TTC549 (cell line): ENCODE measurements around the gene SDR9C7.
"Not testable (repeated sequence)": the region's sequence is repeated elsewhere in the genome, so short reads cannot be mapped to it uniquely, and the experiment has no call there.

Source experiments
- FAIRE-seq: peaks from 2 replicates; lab custom pipeline; 2012; peaks lifted over from hg19 to GRCh38; lab: Jason Lieb, UNC

SDR9C7 gene

DNA sequence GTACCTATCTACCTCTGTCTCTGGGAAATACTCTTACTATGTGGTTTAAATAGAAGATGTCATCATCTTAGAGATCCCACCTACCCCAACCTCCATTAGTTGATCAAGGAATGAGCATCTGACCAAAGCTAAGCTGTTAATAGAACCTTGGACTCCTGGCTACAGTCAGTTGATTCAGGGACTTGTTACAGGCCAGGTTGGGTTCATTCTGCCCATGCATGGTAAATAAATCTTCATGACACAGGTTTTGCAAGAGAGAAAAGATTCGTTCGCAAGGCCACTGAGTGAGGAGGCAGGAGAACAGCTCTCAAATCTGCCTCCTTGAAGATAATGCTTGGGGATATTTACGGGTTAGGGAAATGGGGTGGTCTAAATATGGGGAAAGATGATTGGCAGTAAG lies 19.5 kb downstream of the SDR9C7 start:
- no peak for FAIRE-seq

DNA sequence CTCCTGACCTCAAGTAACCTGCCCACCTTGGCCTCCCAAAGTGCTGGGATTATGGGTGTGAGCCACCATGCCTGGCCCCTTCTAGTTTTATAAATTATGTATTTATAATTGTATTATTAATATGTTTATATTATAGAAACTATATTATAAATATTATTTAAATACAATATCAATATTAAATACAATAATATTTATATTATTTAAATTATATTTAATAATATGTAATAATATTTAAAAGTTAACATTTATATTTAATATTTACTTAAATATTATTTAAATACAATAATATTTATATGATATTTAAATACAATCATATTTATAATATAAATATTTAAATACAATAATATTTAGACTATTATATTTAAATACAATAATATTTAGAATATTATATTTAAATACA lies 20.0 kb downstream of the SDR9C7 start:
- peak; percentile 99 for FAIRE-seq

DNA sequence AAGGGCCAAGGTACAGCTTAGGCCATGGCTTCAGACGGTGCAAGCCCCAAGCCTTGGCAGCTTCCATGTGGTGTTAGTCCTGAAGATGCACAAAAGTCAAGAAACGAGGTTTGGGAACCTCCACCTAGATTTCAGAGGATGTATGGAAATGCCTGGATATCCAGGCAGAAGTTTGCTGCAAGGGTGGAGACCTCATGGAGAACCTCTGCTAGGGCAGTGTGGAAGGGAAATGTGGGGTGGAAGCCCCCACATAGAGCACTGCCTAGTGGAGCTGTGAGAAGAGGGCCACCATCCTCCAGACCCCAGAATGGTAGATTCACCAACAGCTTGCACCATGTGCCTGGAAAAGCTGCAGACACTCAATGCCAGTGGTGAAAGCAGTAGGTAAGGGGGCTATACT lies 24.8 kb downstream of the SDR9C7 start:
- not testable (repeated sequence) for FAIRE-seq

DNA sequence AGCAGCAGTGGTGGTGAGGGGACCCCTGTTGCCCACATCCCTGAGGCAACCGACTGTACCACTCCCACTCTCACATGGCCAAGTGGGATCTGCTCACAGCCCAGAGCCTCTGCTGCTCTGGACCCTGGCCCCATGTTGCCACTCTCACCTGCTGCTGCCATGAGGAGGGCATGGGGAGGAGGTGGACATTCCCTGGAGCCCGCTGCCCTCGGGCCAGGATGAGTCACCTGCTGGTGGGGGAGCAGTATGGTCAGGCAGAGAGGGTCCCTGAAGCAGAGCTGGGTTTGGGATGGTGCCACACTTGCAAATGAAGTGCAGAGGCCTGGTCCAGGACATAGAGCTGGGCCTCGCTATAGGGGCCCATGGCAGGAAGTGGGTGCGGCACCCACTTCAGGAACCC lies 26.1 kb downstream of the SDR9C7 start:
- no peak for FAIRE-seq

DNA sequence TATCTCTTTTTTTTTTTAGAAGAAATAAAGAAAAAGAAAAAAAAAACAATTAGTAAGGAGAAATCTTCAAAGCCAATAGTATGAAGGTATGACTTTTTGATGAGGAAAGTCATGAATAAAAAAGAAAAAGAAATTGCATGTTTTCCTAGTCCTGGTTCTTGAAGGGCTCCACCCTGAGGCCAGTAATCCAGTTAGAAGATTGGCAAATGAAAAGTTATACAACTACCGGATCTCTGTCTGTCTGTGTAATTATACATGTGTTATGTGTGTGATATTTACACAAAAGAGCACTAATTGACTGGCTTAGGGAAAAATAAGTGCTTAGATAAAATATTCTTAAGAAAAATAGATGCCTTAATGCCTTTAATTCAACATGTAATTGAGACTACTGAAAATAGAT lies 28.4 kb downstream of the SDR9C7 start:
- FAIRE-seq: no peak

DNA sequence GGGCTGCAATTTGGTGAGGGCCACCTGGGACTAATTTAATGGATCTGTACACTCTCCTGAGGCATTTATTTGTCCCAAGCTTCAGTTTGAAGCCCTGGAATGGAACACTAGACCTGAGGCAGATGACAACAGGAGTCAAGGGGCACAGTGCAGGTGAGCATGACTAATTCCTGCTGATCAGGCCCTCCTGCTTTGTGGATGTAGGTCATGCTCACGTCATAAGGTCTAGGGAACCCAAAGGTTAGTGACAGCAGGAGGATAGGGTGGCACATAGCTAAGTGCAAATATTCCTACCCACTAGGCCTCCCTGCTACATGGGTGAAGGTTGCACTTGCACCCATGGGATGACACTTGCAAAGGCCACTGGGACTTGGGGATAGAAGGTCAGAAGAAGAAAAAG lies 30.8 kb downstream of the SDR9C7 start:
- no peak for FAIRE-seq

DNA sequence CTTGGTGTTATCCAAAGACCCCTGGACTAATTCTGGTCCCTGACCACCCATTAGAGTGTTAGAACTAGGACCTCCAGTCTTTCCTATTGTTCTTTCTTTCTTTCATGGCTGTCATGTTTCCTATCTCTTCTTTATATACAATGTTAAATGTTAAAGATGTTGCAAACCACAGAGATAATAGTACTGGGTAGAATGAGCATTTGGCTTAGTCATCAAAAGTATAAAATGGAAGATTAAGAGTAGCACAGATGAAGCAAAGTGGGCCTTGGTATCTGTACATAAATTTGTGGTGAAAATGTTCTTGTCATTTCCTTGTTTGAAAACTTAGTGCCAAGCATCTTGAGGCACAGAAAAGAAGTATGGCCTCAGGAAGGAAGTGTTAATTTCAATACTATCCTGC lies 32.9 kb downstream of the SDR9C7 start:
- FAIRE-seq: not testable (repeated sequence)

DNA sequence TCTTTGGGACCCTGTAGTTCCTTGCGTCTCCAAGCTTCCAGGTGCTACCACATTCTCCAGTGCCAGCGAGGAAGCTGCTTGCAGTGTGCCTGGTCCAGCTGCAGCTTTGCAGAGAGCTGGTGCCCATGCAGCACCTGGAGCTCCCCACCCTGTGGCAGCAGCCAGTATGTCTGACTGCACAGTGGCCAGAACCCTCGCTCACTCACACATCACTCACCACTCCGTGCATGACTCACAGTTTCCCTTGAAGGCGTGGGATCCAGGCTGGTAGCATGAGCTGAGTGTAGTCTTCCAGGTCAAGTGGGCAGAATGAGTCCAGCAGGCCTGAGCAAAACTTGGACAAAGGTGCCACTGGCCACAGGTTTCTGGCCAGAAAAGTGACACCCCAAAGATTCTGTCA lies 33.6 kb downstream of the SDR9C7 start:
- FAIRE-seq: no peak

DNA sequence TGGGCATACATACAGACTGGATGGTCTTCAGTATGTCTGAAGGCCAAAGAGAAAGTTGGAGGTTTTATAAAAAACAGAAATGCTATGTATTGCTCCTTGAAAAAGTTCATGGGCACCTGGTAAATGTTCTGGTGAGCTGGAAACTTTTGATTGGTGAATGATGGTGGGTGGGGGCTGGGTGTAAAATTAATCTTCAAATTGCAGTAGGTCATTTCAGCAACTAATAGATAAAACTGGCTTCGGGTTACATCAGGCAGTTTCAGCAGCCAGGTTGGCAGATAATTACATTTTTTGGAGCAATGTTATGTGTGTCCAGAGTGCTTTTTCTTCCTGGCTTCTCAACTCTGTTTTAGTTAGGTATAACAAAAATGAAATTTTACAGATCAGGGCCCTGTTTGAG lies 35.3 kb downstream of the SDR9C7 start:
- no peak for FAIRE-seq

DNA sequence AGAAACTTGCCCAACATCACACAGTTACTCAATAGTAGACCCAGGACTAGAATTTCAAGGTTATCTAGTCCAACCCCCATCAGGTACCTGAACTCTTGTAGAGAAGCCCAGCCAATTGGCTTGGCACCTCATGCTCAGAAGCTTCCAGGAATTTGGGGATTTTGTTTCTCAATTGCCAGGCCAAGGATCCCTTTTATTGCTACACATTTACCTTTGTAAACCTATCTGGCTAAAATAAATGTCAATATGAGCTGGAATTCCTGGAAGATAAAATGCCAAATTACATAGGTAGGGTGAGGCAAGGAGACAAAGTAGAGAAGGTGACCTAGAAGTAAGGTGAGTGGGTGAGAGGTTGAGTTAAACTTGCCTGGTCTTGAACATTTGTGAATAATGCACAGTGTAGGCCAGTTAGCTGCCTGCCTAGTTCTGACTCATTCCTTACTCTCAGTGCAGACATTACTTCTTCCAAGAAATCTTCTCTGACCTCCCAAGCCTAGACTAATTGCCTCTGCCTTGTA lies 36.3 kb downstream of the SDR9C7 start:
- FAIRE-seq: no peak

DNA sequence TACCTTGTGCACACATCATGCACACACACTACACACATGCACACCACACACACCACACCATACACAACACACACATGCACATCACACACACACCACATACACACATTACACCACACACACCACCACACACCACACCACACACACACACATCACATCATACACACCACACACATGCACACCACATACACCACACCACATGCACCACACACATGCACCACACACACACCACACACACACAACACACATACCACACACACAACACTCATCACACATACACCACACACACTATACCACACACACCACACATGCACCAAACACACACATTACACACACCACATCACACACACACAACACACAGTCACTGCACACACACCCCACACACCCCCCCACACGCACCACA lies 38.1 kb downstream of the SDR9C7 start:
- FAIRE-seq: no peak

DNA sequence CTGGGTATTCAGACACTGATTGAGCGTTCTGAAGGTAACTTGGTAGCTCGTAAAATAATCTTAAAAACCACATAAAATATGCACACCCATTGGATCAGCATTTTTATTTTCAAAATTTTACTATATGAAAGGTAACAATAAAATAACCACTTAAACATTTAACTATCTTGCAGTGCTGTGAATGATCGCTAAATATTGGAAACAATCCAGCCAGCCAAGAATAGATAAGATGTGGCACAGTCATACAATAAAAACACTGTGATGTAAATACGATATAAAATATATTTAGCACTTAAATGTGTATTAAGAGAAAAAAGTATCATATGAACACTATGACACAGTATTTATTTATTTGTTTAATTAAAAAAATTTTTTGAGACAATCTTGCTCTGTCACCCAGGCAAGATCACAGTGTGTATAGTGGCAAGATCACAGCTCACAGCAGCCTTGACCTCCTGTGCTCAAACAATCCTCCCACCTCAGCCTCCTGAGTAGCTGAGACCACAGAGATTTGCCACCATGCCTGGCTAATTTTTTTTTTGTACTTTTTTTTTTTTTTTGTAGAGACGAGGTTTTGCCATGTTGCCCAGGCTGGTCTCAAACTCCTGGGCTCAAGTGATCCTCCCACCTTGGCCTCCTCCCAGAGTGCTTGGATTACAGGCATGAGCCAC lies 39.4 kb downstream of the SDR9C7 start:
- FAIRE-seq: no peak

DNA sequence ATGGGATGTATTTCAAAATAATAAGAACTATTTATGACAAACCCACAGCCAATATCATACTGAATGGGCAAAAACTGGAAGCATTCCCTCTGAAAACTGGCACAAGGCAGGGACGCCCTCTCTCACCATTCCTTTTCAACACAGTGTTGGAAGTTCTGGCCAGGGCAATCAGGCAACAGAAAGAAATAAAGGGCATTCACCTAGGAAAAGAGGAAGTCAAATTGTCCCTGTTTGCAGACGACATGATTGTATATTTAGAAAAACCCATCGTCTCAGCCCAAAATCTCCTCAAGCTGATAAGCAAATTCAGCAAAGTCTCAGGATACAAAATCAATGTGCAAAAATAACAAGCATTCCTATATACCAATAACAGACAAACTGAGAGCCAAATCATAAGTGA lies 42.3 kb downstream of the SDR9C7 start:
- FAIRE-seq: not testable (repeated sequence)

DNA sequence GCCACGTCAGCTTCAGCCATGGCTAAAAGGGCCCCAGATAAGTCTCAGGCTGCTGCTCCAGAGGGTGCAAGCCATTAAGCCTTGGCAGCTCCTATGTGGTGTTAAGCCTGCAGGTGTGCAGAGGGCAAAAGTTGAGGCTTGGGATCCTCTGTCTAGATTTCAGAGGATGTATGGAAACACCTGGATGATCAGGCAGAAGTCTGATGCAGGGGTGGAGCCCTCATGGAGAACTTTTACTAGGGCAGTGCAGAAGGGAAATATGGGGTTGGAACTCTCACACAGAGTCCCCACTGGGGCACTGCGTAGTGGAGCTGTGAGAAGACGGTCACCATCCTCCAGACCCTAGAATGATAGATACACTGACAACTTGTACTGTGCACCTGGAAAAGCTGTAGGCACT lies 47.9 kb downstream of the SDR9C7 start:
- no peak for FAIRE-seq

DNA sequence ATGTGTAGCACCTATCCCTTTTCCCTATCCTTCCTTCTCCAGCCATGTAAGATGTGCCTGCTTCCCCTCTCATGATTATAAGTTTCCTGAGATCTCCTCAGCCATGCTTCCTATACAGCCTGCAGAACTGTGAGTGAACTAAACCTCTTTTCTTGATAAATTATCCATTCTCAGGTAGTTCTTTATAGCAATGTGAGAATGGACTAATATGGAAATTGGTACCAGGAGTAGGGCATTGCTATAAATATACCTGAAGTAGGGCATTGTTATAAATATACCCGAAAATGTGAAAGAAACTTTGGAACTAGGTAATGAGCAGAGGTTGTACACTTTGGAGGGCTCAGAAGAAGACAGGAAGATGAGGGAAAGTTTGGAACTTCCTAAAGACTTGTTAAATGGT lies 48.9 kb downstream of the SDR9C7 start:
- FAIRE-seq: no peak

DNA sequence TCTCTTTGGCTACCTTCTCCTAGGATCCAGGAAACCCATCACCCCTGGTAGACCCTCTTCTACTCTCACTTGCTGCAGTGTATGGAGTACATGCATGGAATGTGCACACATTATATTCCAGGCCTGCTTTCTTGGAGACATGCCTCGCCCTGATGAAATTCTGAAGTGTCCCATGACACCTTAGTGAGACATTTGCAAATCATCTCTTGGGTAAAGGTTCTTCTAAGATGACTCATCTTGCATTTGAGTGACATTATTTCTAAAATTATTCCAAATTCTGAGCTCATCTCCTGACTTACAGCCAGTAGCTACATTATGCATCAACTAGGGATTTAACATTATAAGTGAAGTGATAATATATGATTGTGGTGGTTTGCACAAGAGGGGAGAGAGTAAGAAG lies 49.8 kb downstream of the SDR9C7 start:
- FAIRE-seq: no peak

DNA sequence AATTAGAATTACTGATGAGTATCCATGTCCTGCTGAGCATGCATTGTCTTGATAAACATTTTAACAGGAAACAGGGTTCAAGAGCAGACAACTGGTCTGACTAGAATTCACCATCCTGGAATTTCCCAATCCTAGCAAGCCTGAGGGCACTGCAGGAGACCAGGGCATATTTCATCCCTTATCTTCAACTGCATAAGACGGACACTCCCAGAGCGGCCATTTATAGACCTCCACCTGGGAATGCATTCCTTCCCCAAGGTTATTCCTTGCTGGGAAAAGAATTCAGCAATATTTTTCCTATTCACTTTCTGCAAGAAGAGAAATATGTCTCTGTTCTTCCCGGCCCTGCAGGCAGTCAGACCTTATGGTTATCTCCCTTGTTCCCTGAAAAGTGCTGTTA lies 51.8 kb downstream of the SDR9C7 start:
- not testable (repeated sequence) for FAIRE-seq

DNA sequence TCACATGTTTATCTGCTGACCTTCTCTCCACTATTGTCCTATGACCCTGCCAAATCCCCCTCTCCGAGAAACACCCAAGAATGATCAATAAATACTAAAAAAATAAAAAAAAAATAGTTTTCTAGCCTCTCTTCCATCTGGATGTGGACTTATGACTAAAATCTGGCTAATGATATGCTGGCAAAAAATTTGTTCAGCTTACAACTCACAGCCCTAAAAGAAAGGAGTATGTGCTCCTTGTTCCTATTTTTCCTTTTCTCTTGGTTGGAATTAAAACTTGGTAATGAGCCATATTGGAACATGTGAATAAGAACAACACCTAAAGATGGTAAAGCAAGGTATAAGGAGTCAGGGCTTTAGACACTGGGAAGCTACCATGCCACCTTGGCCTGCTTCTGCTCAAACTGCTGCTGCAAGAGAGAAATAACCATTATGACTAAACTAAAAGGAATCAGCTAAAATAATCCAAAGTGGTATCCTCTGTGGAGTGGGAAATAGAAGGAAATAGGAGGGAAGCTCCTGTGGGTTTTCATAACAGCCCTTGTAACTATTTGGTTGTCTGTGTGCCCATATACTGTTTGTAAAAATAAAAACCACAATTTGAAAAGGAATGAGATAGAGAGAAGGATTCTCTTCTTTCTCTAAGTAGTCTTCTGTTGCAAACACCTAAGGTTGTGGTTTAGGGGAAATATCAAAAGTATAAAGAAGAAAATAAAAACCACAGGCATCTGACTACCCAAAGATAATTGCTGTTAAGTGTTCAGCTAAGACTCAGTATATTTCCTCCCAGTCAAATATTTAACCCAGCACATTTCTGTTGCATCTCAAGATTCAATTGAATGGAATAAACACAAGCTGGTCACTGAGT lies 53.8 kb downstream of the SDR9C7 start:
- no peak for FAIRE-seq

DNA sequence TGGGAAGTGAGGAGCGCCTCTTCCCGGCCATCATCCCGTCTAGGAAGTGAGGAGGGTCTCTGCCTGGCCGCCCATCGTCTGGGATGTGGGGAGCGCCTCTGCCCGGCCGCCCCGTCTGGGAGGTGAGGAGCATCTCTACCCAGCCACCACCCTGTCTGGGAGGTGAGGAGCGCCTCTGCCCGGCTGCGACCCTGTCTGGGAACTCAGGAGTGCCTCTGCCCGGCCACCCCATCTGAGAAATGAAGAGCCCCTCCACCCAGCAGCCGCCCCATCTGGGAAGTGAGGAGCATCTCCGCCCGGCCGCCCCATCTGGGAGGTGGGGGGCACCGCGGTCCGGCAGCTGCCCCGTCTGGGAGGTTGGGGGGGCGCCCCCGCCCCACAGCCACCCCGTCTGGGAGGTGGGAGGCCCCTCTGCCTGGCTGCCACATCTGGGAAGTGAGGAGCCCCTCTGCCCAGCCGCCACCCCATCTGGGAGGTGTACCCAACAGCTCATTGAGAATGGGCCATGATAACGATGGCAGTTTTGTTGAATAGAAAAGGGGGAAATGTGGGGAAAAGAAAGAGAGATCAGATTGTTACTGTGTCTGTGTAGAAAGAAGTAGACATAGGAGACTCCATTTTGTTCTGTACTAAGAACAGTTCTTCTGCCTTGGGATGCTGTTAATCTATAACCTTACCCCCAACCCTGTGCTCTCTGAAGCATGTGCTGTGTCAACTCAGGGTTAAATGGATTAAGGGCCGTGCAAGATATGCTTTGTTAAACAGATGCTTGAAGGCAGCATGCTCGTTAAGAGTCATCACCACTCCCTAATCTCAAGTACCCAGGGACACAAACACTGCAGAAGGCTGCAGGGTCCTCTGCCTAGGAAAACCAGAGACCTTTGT lies 54.7 kb downstream of the SDR9C7 start:
- FAIRE-seq: not testable (repeated sequence)

DNA sequence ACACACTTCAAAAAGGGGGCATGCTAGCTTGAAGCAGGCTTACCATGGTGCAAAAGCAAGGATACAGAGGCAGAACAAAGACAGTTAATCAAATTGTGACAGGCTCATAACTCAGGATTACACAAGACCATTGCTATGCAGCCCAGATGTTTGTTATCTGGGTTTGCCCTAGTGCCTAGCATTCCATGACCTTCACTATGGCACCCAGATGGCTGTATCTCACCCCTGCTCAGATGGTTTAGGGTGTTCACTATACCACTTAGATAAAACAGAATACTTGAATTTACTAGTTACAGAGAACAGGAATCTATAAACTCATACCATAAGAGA lies 56.2 kb downstream of the SDR9C7 start:
- FAIRE-seq: no peak

DNA sequence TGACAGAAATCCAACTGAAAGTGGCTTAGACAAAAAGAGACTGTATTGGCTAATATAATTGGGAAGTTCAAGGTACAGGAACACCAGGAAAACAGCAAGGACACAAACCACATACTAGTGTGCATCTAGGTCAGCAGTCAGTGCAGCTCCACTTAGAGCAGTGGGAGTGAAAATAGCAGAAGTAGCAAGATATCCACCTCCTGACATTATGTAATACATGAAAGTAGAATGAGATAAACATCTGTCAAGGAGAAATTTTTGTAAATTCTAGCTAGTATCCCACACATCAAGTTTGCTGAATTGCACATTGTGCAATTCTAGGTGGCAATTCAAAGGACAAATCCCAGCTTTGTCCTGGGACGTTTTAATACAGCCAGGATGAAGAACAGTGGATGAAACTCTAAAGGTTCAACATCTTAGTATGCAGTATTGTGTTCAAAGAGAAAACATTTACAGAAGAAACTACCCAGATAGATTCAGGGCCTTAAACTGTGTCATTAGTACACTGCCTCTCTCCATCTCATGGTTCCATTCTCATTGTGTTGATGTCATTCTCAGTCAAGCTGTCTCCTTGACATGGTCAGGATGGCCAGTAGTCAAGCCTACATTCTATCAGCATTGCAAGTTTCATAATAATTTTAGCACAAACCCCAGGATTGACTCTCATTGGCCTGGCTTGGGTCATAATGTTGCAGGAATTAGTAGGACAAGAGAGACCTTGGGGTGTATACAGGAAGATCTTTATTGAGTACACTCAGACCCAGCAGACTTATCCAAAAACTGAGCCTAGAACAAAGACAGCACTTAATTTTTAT lies 56.8 kb downstream of the SDR9C7 start:
- no peak for FAIRE-seq

DNA sequence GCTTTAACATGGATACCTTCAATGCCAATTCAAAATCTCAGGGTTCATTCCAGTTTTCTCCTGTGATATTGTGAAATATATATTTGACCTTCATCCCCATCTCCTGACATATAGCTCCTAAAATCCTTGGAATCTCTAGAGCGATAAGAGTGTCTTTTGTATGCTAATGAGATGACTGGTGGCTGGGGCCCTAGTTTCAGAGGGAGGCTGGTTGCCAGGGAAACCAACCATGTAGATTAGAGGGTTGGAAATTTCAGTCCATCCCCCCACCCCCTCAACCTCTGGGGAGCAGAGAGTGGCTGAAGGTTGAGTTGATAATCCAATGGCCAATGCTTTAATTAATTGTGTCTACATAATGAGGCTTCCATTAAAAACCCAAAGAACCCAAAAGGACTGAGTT lies 59.4 kb downstream of the SDR9C7 start:
- no peak for FAIRE-seq
